NCI-H1048 (cell line): ENCODE data around the gene HNRNPLL.

Source experiments
- DNase-seq: peaks from one replicate; lab custom pipeline; 2025; lab: John Stamatoyannopoulos, UW

HNRNPLL gene

GRCh38 chr2:38527338-38528007 lies 75.3 kb downstream of the HNRNPLL start:
- no peak for DNase-seq

DNA sequence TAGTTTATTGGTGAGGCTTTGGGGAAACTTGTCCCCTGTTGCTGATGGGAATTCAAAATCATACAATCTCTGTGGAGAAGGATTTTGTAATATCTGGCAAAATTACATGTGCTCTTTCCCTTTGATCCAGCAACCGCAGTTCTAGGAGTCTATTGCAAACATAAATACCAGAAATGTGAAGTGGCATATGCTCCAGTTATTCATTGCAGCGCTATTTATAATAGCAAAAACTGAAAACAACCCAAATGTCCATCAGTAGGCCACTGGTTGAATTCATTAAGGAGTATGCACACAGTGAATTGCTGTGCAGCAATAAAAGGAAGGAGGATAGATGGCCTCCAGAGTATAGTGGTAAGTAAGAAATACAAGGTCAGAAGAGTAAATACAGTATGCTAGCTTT lies 76.5 kb downstream of the HNRNPLL start:
- DNase-seq: no peak

GRCh38 chr2:38524580-38524979 lies 78.1 kb downstream of the HNRNPLL start:
- no peak for DNase-seq

- DNase-seq: no peak
Measured at GRCh38 chr2:38523728-38524437, 78.8 kb downstream of the HNRNPLL start.

DNA sequence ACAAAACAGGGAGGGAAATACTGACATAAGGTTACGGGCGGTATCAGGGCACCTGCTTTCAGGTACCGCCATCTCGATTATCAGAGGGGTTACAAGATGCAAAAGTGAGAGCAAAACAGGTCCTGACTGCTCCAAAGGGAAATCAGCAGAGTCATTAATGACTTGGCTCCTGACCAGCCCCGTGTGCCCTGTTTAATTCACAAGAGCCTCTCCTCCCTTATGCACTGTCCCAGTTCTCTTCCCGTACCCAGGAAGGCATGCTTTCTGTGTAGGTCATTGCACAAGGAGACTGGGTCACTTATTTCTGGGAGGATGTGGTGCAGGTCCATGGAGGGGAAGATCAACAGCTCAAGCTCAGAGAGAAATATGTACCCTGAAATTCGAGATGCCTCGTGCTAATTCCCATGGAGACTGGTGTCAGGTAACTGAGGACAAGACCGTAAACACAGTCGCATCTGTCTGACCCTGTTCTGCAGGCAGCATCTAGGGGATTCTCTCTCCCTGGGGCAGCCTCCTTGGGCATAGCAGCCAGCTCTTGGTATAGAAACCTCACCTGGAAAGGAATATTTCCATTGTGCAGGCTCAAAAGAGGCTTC lies 79.9 kb downstream of the HNRNPLL start:
- no peak for DNase-seq

GRCh38 chr2:38521835-38522234 lies 80.9 kb downstream of the HNRNPLL start:
- DNase-seq: no peak

DNA sequence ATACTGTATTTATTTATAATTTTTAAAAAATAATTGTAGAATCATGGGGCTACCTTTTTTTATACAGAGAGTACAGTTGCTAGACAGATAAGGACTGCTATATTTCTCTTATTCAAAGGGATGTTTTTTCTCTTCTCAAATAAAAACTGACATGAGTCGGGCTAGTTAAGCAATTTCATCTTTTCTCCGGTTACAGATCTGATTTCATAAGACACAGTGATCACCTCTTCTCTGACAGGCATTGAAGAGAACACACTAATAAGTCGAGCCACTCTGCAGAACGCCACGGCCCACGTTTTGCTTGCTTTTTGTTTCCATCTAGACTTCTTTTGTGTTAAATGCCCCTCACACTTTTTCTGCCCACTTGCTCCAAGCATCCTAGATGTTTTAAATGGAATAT lies 85.4 kb downstream of the HNRNPLL start:
- DNase-seq: no peak

DNA sequence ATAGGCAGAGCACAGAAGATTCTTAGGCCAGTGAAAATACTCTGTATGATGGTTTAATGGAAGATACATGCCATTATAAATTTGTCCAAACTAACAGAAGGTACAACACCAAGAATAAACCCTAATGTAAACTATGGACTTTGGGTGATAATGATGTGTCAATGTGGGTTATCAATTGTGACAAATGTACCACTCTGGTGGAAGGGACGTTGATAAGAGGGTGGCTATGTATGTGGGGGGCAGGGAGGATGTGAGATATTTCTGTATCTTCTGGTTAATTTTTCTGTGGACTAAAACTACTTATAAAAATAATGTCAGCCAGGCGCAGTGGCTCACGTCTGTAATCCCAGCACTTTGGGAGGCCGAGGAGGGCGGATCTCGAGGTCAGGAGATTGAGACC lies 86.2 kb downstream of the HNRNPLL start:
- DNase-seq: no peak

DNA sequence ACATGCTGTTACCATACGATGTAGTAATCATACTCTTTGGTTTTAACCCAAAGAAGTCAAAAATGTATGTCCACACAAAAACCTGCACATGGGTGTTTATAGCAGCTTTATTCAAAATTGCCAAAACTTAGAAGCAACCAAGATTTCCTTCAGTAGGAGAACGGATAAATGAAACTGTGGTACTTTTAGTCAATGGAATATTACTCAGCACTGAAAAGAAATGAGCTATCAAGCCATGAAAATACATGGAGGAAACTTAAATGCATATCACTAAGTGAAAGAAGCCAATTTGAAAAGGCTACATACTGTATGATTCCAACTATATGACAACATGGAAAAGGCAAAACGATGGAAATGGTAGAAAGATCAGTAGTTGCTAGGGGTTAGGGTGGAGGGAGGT lies 86.6 kb downstream of the HNRNPLL start:
- no peak for DNase-seq

DNA sequence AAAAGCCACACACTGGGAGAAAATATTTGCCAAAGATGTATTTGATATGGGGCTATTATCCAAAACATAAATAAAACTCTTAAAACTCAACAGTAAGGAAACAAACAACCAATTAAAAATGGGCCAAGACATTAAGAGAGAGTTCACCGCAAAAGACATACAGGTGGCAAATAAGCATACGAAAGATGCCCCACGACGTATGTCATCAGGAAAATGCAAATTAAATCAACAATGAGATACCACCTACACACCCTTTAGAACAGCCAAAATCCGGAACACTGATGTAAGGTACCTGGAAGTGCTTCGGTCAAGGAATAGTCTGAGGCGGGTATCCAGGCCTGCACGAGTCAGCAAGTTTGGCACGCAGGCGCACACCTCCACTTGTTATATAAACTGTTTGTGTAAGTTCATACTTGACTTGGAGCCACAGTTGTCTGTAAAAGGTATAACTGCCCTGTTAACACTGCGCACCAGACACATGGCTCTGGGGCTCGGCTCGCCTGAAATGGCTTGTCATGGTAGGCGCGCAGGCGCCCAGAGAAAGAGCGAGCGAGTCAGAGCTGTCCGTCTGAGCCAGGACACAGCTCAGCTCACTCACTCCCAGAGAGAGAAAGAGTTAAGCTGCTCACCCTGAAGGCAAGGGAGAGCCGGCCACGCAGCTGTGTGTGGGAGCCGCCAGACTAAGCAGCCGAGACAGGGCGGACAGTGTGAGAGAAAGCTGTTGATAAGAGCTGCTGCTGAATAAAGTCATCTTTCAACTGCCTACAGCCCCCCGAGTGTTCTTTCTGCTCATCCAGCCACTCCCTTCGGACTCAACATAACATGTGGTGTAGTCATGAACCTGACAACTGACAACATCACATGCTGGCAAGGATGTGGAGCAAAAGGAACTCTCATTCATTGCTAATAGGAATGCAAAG lies 87.3 kb downstream of the HNRNPLL start:
- no peak for DNase-seq

DNA sequence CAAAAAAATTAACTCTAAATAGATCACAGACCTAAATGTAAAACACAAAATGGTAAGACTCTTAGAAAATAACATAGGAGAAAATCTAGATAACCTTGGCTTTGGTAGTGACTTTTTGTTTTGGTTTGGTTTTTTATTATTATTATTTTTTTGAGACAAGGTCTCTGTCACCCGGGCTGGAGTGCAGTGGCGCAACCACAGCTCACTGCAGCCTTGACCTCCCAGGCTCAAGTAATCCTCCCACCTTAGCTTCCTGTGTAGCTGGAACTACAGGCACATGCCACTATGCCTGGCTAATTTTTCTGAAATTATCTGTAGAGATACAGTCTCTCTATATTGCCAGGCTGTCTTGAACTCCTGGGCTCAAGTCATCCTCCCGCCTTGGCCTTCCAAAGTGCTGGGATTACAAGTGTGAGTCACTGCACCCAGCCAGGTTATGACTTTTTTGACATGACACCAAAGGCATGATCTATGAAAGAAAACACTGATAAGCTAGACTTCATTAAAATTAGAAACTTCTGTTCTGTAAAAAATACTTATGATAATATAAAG lies 88.0 kb downstream of the HNRNPLL start:
- no peak for DNase-seq

DNA sequence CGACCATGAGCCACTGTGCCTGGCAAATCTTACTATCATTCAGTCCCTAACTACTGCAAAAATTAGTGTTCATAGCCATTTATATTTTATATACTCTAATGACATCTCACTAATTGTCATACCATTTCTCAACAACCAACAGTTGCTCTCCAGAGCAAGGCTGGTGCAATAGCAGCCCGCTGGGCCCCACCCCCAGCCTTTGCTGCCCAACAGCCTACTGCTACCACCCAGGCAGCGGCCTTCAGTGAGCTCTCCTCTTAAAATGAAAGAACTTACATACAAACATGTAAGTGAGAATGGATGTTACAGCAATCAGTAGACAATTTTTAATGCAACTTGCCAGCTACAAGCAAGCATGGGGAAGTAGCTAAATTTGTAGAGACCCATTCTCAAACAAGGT lies 90.5 kb downstream of the HNRNPLL start:
- no peak for DNase-seq
